HCT116 (cell line): ENCODE results near the gene LAMP1.

Experiments used
- POLR2A ChIP-seq: IDR thresholded peaks from 2 replicates; pipeline ENCODE4 v1.7.0; 2011; ENCODE audit warnings: borderline replicate concordance; ENCODE audit not compliant: insufficient read depth, insufficient read length; ENCODE audit errors: extremely low read depth
- POLR2AphosphoS5 ChIP-seq: IDR thresholded peaks from 2 replicates; pipeline ENCODE4 v1.6.1; 2011; ENCODE audit warnings: mild to moderate bottlenecking, low read depth, low read length, moderate library complexity
- RAD21 ChIP-seq: IDR thresholded peaks from 2 replicates; pipeline ENCODE4 v1.6.1; 2012; ENCODE audit warnings: low read depth, mild to moderate bottlenecking
- ZFX ChIP-seq: fragments of 450-650 bp; IDR thresholded peaks from 2 replicates; pipeline ENCODE4 v1.6.1; 2017
- ZNF274 ChIP-seq: fragments of 200-500 bp; sonication (Bioruptor generic); IDR thresholded peaks from 2 replicates; pipeline ENCODE4 v1.6.1; 2014; ENCODE audit warnings: mild to moderate bottlenecking, low read depth, low read length, inconsistent platforms
- TF ChIP-seq, protein P1 (sequence below), 3 experiments: fragments of 200-600 bp in 1 of 3; sonication (generic) in 1 of 3; IDR thresholded peaks in 2 of 3; conservative IDR thresholded peaks in 1 of 3; 2 replicates each; pipeline ENCODE4 v1.5.1; 2012 to 2017; ENCODE audit warnings: low read depth in 2 of 3, low read length in 2 of 3, antibody characterized with exemption in 1 of 3, borderline replicate concordance in 1 of 3, control low read depth in 1 of 3, mild to moderate bottlenecking in 1 of 3, mixed read lengths in 1 of 3, mixed run types in 1 of 3, moderate library complexity in 1 of 3; ENCODE audit not compliant: insufficient read depth in 1 of 3

GRCh38 chr13:113302986-113303385, 5.9 kb downstream of the LAMP1 start:
- TF ChIP-seq RAD21 (no peak), POLR2A (no peak), ZNF274 (no peak), ZFX (no peak), POLR2AphosphoS5 (no peak)
- TF ChIP-seq, protein P1, sequence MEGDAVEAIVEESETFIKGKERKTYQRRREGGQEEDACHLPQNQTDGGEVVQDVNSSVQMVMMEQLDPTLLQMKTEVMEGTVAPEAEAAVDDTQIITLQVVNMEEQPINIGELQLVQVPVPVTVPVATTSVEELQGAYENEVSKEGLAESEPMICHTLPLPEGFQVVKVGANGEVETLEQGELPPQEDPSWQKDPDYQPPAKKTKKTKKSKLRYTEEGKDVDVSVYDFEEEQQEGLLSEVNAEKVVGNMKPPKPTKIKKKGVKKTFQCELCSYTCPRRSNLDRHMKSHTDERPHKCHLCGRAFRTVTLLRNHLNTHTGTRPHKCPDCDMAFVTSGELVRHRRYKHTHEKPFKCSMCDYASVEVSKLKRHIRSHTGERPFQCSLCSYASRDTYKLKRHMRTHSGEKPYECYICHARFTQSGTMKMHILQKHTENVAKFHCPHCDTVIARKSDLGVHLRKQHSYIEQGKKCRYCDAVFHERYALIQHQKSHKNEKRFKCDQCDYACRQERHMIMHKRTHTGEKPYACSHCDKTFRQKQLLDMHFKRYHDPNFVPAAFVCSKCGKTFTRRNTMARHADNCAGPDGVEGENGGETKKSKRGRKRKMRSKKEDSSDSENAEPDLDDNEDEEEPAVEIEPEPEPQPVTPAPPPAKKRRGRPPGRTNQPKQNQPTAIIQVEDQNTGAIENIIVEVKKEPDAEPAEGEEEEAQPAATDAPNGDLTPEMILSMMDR (IDR thresholded peaks at IDR 0.05 in 2 of 3, conservative IDR thresholded peaks at IDR 0.05 in 1 of 3; ENCODE audit: borderline replicate concordance in 1 of 3, insufficient read depth in 1 of 3, low read depth in 2 of 3, low read length in 2 of 3) = no peak
